SH-SY5Y (cell line): ENCODE data around the gene AGAP1.

Experiments
- GATA2 ChIP-seq: IDR thresholded peaks from 2 replicates; pipeline ENCODE4 v1.6.1; 2011; ENCODE audit warnings: mild to moderate bottlenecking, low read depth, low read length
- GATA3 ChIP-seq: IDR thresholded peaks from 2 replicates; pipeline ENCODE4 v1.6.1; 2011; ENCODE audit warnings: low read depth, mild to moderate bottlenecking, low read length, moderate library complexity

AGAP1 gene

DNA sequence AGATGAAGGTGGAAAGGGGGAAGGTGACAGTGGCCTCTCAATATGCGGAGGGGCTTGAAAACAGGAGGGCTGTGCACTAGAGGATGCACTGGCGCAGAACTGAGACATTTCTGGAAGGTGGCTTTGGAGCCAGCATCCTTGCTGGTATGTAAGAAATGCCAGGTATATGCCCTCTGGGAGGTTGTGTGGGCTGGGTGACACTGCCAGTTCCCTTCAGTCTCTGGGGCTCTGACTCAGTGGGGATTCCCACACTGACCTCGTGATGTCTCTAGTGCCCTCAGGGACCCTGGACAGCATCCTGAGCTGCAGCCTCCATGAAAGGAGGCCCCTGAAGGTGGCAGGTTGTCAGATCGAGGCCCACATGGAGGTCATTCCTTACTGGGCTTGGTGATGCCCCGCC is 74.0 kb downstream of the AGAP1 start:
- TF ChIP-seq GATA3 (no peak), GATA2 (no peak)

DNA sequence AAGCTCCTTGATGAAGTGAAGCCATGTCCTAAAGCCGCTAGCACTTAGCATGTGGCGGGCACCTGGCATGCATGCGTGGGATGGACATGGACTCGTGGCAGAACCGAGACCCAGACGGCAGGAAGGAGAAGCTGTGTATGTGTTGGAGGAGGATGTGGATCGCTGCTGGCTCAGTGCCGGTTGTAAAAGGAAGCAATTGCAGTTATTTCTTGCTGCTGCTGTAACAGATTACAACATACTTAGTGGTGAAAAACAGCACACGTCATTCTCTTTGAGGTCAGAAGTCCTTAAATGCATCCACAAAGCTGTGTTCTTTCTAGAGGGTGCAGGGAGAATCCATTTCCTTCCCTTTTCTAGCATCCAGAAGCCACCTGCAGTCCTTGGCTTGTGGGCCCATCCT is 74.6 kb downstream of the AGAP1 start:
- TF ChIP-seq GATA2 (no peak), GATA3 (no peak)

DNA sequence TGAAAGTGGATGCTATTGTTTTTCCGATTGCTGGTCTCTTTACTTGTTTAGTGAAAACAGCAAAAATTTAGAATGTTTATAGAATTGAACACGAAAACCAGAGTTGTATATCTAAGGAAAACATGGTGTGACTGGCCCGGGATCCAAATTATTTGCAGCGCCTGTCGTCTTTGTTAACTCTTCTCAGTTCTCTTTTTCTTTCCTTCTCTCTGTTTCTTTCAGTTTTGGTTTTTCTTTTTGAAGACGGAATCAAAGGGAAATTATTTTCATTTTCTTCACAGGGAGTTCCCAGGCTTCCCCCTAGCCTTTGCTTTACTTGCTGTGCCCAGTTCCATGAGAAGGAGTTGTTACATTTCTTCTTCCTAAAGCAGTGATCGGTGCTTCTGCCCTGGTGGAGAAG is 76.0 kb downstream of the AGAP1 start:
- TF ChIP-seq GATA2 (no peak), GATA3 (no peak)

DNA sequence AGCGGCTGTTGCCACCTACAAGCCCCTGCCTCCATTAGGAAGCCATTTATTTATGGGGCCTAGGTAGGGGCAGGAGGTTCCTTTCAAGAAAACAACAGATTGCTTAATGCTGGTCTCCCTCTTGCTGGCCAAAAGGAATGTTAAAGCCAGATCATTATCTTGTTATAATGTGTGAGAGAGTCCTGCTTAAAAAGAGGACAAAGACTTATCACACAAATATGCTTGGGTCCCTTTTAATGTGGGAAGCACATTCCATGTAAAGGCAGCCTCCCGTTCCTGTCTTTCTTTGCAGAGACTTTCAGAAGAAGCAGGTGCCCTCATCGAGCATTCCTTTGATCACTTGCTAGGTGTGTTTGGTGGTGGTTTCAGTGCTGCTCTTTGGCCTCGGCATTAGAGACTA is 76.4 kb downstream of the AGAP1 start:
- TF ChIP-seq GATA2 (no peak), GATA3 (no peak)

DNA sequence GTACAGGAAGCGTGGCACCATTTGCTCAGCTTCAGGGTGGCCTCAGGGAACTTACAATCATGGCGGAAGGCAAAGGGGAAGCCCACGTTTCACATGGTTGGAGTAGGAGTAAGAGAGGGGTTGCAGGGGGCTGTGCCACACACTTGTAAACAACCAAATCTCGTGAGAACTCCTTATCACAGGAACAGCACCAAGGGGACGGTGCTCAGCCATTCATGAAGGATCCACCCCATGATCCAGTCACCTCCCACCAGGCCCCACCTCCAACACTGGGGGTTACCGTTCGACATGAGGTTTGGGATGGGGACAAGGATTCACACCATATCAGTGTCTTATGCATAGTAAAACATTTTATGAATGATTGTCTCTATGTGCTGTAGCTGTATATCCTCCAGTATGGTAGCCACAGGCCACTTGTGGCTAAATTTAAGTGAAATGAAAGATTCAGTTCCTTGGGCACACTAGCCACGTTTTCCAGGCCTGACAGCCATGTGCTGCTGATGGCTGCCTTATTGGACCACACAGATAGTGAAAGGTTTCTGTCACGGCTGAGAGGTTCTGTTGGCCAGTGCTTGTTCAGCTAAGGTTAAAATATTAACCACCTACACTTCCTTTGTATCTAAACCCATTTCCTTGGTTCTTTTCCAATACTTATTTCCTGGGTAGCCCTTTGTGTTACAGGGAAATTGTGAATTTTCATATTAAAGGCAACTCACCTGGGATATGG is 77.3 kb downstream of the AGAP1 start:
- TF ChIP-seq GATA3, result no peak
- TF ChIP-seq GATA2, result no peak

DNA sequence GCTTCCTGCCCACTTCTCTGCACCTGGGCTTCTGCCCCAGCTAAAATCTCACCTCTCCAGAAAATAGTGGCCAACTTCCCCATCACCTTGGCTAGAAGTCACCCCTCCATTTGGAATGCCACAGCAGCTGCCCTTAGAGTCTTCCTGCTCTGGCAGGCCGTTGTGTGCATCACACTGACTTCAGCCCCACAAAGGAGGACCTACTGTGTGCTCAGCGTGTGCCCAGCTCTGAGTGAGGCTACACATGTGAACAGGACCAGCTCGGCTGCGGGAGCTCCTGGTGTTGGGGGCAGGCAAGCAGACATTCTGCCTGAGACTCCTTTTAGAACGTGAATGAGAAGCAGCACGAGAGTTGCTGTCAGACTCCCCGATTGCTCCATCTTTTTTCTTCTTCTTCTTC is 78.7 kb downstream of the AGAP1 start:
- TF ChIP-seq GATA2 (no peak), GATA3 (no peak)

DNA sequence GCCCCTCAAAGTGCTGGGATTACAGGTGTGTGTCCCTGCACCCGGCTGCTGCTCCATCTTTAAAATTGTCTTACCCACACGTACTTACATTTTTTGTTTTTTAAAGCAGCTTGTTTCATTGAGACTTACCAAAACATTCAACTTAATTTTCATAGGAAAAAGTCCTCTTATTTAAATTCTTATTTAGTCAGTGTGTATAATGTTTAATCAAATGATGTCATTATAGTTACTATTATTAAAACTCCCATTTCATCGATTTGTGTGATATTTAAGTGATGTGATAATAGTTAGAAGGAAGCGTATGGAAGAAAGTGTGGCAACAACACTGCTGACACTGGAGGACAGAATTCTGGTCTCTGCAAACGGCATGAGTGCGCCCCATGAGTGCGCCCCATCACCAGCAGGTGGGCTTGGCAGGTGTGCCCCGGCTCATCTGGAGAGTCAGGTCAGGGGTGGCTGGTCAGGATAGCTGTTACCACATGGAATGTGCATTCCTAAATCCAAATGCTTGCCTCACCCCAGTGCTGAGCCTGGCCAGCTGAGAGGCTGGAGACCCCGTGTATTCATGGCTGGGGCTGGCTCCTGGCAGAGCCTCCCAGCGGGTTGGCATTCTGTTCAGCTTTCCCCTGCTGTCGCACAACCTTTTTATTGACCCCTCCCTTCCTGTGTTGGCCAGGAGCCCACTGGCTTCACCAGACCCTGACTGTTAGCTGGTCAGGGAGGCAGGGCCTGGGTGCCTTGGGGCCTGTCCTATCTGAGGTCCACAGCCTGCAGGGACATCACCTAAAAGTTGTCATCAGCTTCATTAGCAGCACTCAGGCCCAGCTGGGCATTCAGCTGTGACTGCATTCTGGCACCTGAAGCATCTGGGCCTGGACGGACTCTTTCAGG is 79.7 kb downstream of the AGAP1 start:
- TF ChIP-seq GATA2 (no peak), GATA3 (no peak)

DNA sequence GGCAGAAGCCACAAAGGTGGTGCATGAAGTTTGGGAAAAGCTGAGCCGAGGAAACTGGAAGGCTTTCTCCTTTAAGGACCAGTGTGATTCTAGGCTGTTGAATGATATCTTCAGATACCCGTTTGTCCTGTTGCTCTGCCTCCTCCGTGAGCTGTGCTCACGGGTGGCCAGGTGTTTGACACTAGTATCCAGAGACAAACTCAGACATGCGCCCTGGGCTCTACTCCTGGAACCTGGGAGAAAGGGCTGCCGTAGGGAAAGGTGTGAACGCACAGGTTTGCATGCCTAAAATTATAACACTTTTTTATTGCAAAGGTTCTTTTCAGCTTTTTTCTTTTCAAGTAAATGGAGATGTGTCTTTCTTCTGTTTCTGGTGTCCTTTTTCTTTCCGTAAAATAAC is 81.6 kb downstream of the AGAP1 start:
- no peak for TF ChIP-seq GATA2

DNA sequence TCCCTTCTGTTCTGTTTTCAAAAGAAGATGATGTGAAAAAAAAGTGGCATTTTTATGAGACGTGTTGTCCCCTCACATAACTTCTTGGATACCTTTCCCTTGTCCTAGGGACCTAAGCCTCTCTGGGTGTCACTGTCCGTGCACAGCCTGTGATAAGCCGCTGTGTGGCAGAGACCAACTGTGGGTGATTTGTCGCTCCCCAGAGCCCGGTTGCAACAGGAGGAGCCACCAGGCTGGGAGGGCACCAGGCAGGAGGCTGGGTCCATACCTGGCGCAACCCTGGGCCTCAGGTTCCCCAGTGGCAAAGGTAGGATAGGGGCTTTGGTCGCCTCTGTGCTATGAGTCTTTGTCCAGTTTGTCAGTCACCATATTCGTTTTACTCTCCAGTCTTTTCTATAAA is 82.1 kb downstream of the AGAP1 start:
- no peak for TF ChIP-seq GATA2
- no peak for TF ChIP-seq GATA3

DNA sequence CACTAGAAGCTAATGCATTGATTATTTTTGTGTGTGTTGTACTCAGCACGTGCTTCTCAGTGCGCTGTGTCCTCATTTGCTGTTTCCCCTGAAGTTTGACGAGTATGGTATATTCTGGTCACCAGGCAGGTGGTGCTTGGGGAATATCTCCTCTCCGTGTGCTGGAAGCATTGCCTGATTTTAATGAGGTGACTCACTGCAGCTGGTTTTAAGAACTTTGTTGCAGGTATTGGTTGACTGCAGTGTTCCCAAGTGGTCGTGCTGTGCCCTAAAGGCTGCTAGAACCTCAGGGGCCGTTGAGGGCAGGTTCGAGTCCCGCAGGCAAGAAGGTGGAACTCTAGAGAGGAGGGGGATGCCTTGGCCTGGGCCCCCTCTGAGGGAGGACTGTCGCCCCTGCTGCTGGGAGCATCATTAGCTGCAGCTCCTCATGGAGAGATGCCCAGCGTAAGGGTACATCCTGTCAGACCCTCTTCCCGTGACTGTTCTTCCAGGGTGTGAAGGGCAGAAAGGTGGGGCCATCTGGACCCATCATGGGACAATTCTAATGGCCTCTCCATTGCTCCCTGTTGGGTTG is 82.6 kb downstream of the AGAP1 start:
- TF ChIP-seq GATA3, result no peak
- TF ChIP-seq GATA2, result no peak

DNA sequence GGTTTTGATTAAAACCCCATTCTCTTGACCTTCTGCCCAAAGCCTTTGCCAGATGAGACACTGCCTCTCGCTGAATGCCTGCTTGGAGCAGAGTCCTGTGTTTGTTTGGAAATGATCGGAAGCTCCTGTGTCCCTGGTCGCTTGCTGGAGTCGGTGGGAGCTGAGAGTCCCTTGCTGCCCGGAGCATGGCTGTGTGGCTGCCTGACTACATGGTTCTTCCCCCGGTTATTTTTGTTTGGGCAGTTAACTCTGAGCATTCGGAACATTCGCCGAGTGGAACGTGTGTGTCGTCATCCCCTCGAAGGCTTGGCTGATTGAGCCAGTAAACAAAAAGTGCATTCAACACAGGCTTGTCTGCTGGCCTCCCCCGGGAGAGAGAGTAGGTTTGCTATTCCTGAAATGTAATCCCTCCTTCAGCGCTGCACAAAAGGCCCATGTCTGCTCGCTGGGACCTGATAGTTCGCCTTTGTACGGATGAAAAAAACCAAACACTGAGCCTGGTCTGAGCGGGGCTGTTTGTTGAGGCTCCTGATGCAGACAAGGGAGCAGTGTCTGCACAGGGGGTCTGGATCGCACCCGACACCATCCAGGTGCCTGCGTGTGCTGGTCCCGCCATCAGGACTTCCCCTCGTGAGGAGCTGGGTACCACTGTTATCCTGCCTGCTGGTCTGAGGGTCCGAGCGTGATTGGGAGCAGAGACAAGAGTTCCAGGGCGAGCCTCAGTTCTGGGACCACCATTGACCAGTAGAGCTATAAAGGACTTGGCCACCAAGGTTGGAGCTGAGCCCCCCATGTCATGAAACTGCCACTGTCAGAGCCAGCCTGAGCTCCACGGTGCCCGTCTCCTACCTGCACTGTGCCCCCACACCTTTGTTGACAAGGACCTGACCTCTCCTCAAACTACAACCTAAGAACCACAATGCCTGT is 83.8 kb downstream of the AGAP1 start:
- TF ChIP-seq GATA3 (no peak), GATA2 (no peak)

DNA sequence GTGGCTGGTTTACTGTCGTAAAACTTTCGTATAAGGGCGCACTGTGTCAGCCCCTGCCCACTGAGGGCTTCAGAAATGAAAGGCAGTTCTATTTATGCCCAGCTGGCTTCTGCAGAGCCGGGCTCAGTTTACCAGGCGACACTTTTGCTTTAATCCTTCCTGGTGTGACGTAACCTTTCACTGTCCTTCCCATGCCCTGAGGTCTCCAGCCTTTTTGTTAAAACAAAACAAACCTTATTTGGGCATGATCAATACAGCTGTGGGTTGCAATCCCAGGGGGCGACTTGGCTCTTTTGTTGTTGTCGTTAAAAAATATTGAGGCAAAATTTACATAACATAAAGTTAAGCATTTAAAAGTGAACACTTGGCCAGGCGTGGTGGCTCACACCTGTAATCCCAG is 85.3 kb downstream of the AGAP1 start:
- TF ChIP-seq GATA2 (no peak), GATA3 (no peak)

DNA sequence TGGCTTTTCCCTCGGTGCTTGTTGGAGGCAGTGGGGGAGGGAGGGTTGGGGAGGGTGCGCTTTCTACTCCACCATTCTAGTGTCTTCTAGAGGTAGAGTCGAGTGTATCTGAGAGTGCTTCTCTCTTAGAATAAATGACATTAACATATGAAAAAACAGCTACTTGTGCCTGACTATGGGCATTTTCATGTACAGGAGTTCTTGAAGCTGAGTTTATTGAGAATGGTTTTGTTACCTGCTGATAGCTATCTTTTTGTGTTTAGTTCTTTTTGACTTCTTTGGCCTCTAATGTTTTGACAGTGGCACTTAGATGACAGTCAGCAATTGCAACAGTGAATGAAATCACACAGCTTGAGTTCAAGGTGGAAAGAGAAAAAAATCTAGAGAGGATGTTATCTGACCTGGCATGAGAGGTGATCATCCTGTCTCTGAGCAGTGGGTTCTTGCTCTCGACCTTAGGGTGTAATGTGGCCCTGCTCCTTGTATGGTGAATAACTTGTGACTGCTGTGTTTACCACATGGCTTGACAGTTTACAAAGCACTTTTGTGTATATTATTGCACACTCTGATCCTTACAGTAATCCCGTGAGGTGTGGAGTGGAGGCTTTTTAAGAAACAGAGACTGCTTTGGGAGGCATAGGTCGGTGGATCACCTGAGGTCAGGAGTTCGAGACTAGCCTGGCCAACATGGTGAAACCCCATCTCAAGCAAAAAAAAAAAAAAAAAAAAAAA is 86.7 kb downstream of the AGAP1 start:
- no peak for TF ChIP-seq GATA3
- TF ChIP-seq GATA2, result no peak
